GM18498 (cell line): ENCODE results near the gene HINFP.
"Not testable (repeated sequence)": the region's sequence is repeated elsewhere in the genome, so short reads cannot be mapped to it uniquely, and the experiment has no call there.

Source experiments
- ATAC-seq: cut with Tn5 transposase; IDR thresholded peaks from one replicate; pipeline ENCODE4 v1.9.1; 2021; ENCODE audit warnings: mild to moderate bottlenecking, moderate library complexity; ENCODE audit not compliant: unreplicated experiment

HINFP gene

GRCh38 chr11:119184399-119184798, 63.0 kb downstream of the HINFP start:
- not testable (repeated sequence) for ATAC-seq
